Pancreas (tissue), 10 donors: ENCODE measurements around the gene MSI2. TPM values are rescaled to one million over a fixed set of nuclear protein-coding genes. Genes with fewer than 3 reads are reported as not detected.

Experiments used
- ATAC-seq, 4 donors: fragments of 200-7000 bp; cut with Tn5 transposase; one replicate each; pipeline versions ENCODE4 v1.8.0 to v1.9.1; 2020; ENCODE audit warnings: mild to moderate bottlenecking in 4 of 4, moderate library complexity in 4 of 4
- DNase-seq, 6 donors: peaks; one replicate each; pipeline ENCODE4 v3.0.0-alpha.2; 2020
- FAIRE-seq: peaks from 2 replicates; lab custom pipeline; 2012; peaks lifted over from hg19 to GRCh38; lab: Jason Lieb, UNC
- H3K27ac ChIP-seq, 4 donors: fragments of 200-600 bp; sonication (generic); 1 replicate in 3 of 4; 2 replicates in 1 of 4; pipeline versions ENCODE4 v1.5.0 to v1.8.0; 2020
- H3K27me3 ChIP-seq, 4 donors: fragments of 200-600 bp; one replicate each; pipeline ENCODE4 v1.8.0; 2021
- H3K36me3 ChIP-seq, 3 donors: fragments of 200-600 bp; sonication (generic) in 1 of 3; one replicate each; pipeline versions ENCODE4 v1.5.0 to v1.8.0; 2020 to 2021
- H3K4me1 ChIP-seq, 3 donors: fragments of 200-600 bp; one replicate each; pipeline ENCODE4 v1.8.0; 2021
- H3K4me3 ChIP-seq, 4 donors: fragments of 200-600 bp; sonication (generic) in 2 of 4; one replicate each; pipeline versions ENCODE4 v1.5.0 to v1.8.0; 2020 to 2021
- H3K9me3 ChIP-seq, 4 donors: fragments of 200-600 bp; one replicate each; pipeline ENCODE4 v1.8.0; 2021
- CTCF ChIP-seq, 4 donors: fragments of 200-600 bp; sonication (generic) in 3 of 4; IDR thresholded peaks; one replicate each; pipeline versions ENCODE4 v1.5.0 to v1.8.0; 2021; ENCODE audit warnings: antibody characterized with exemption in 4 of 4
- WGBS, 2 donors: extraction: QIAGEN DNeasy Blood & Tissue Kit; methylation state at CpG; one replicate each; pipeline ENCODE4 v1.1.7; 2013; 5-methylcytosine and 5-hydroxymethylcytosine counted together
- intact Hi-C, 3 donors: fragments of 100-400 bp; cut with DNase I; formaldehyde crosslinking; loops; one replicate each; pipeline versions ENCODE4 v1.11.1 to v1.14.2; 2022
- polyA plus RNA-seq, 2 donors: library from polyadenylated mRNA; stranded (reverse); fragments of 200-250 nt; gene quantifications; one replicate each; pipeline ENCODE4 v1.2.3, GENCODE V29; 2013
- total RNA-seq, 6 donors: library from RNA; stranded (reverse); fragmentation: NEBNext Ultra II Directional in 4 of 6; extraction: Animal tissue kit (Norgen Biotek cat#: 25700) in 4 of 6; gene quantifications; one replicate each; pipeline versions ENCODE4 v1.2.1 to v1.2.4, GENCODE V29; 2021 to 2023
- donor health status: healthy with polysubstance abuse.
- donor health status: DM: no; HTN: no; CAD: no; lungs with moderate emphysema.
- donor health status: DM: no; HTN: no; CAD: no.
- donor health status: control.
- donor health status: control.
- donor health status: Bipolar disorder and iron deficiency.
- donor health status: DM: yes; HTN: yes; CAD: no.
- donor health status: DM: no; HTN: no; CAD: no.
- donor health status: DM: no; HTN: no; CAD: no.
- donor health status: DM: yes; HTN: yes; CAD: no.

MSI2 gene
- total and polyA plus RNA-seq, 8 donors: 10.4 to 48.9 (median 30.1) TPM

GRCh38 chr17:57582881-57583756 lies 326.8 kb downstream of the MSI2 start:
- intact Hi-C loops: no loop called here
- ATAC-seq (no peak), FAIRE-seq (no peak), DNase-seq (no peak)
- H3K36me3 ChIP-seq: no peaks in the 10 kb centered on the region
- H3K4me3 ChIP-seq: no peak overlapping the region
- H3K27me3 ChIP-seq: no peaks in the 10 kb centered on the region
- no peak overlapping the region for H3K27ac ChIP-seq
- TF ChIP-seq CTCF (IDR thresholded peaks at IDR 0.05): no peak
- H3K4me1 ChIP-seq: no peaks in the 10 kb centered on the region
- WGBS, 2 donors: 76 to 86% methylated on average over 6 of the region's 6 CpGs
- H3K9me3 ChIP-seq: no peaks in the 10 kb centered on the region

- Histone ChIP-seq H3K27ac (no peak overlapping the region), H3K27me3 (no peaks in the 10 kb centered on the region), H3K9me3 (no peaks in the 10 kb centered on the region), H3K4me1 (no peaks in the 10 kb centered on the region), H3K36me3 (no peaks in the 10 kb centered on the region), H3K4me3 (no peak overlapping the region)
- no peak for TF ChIP-seq CTCF (IDR thresholded peaks at IDR 0.05)
- FAIRE-seq (no peak), DNase-seq (no peak), ATAC-seq (no peak)
- WGBS, 2 donors: 88 to 93% methylated on average over 9 of the region's 9 CpGs
- intact Hi-C loops: no loop called here
These were observed 327.8 kb downstream of the MSI2 start for GRCh38 chr17:57584050-57584551.

- FAIRE-seq: no peak
These were observed 329.2 kb downstream of the MSI2 start for GRCh38 chr17:57585341-57586195.

GRCh38 chr17:57586196-57586740 lies 329.9 kb downstream of the MSI2 start:
- intact Hi-C loops: no loop called here
- Histone ChIP-seq H3K36me3 (no peaks in the 10 kb centered on the region), H3K27ac (no peak overlapping the region), H3K4me3 (no peak overlapping the region), H3K27me3 (no peaks in the 10 kb centered on the region), H3K9me3 (no peaks in the 10 kb centered on the region), H3K4me1 (no peaks in the 10 kb centered on the region)
- TF ChIP-seq CTCF (IDR thresholded peaks at IDR 0.05): no peak
- DNase-seq: no peak
- ATAC-seq: no peak
- 84 to 87% methylated on average over 5 of the region's 5 CpGs for WGBS, 2 donors
- FAIRE-seq: no peak

More at GRCh38 chr17:57585341-57586195, 329.2 kb downstream of the MSI2 start:
- no peak overlapping the region for H3K27ac ChIP-seq
- no peaks in the 10 kb centered on the region for H3K36me3 ChIP-seq
- intact Hi-C loops: no loop called here
- no peaks in the 10 kb centered on the region for H3K4me1 ChIP-seq
- ATAC-seq (no peak), DNase-seq (no peak)
- no peaks in the 10 kb centered on the region for H3K9me3 ChIP-seq
- no peaks in the 10 kb centered on the region for H3K27me3 ChIP-seq
- WGBS, 2 donors: 93 to 98% methylated on average over 22 of the region's 22 CpGs
- no peak overlapping the region for H3K4me3 ChIP-seq
- TF ChIP-seq CTCF (IDR thresholded peaks at IDR 0.05): no peak
